B cell (primary cell): Measurements from ENCODE around the gene PDLIM7. TPM values are rescaled to one million over a fixed set of nuclear protein-coding genes. Genes with fewer than 3 reads are reported as not detected.
A peak's percentile ranks its signal among the peaks of the same experiment; 100 is the strongest.

Experiments used
- ATAC-seq: fragments of 200-7000 bp; cut with Tn5 transposase; one replicate; pipeline ENCODE4 v1.10.0; 2021; ENCODE audit warnings: low read depth, mild to moderate bottlenecking, moderate number of reproducible peaks, moderate library complexity
- CTCF ChIA-PET: fragments of 350-600 bp; sonication (Branson Sonifier 250); formaldehyde crosslinking; loops from one replicate; lab custom pipeline; 2021; ENCODE audit warnings: antibody characterized with exemption, inconsistent platforms; lab: Charles Lee
- POLR2A ChIA-PET: fragments of 350-600 bp; sonication (Branson Sonifier 250); formaldehyde crosslinking; loops from one replicate; lab custom pipeline; 2021; ENCODE audit warnings: antibody characterized with exemption; lab: Charles Lee
- DNase-seq: peaks from one replicate; pipeline ENCODE4 v3.0.0; 2013
- H2AFZ ChIP-seq: 2 replicates; pipeline ENCODE4 v1.6.1; 2012; ENCODE audit warnings: mild to moderate bottlenecking, low read depth, low read length; ENCODE audit not compliant: insufficient read depth, poor library complexity, severe bottlenecking
- H3K27ac ChIP-seq, 2 donors: 1 replicate in 1 of 2; 2 replicates in 1 of 2; pipeline ENCODE4 v1.5.1; 2012 to 2013; ENCODE audit warnings: low read length in 2 of 2, mild to moderate bottlenecking in 2 of 2, moderate library complexity in 1 of 2
- H3K27me3 ChIP-seq, 4 experiments: fragments of 200-600 bp in 1 of 4; sonication (generic) in 1 of 4; replicated peaks in 1 of 4; 1 replicate in 2 of 4; 2 replicates in 2 of 4; pipeline versions ENCODE4 v1.6.1 to v1.7.0; 2013 to 2016; ENCODE audit warnings: low read length in 3 of 4, mild to moderate bottlenecking in 2 of 4, mixed read lengths in 1 of 4, moderate library complexity in 1 of 4; ENCODE audit not compliant: insufficient read depth in 4 of 4, control insufficient read depth in 3 of 4; ENCODE audit errors: control extremely low read depth in 1 of 4
- H3K36me3 ChIP-seq, 2 experiments: replicated peaks in 1 of 2; 1 replicate in 1 of 2; 2 replicates in 1 of 2; pipeline versions ENCODE4 v1.6.1 to v1.7.1; 2013; ENCODE audit warnings: low read length in 1 of 2; ENCODE audit not compliant: insufficient read depth in 2 of 2, control insufficient read depth in 1 of 2; ENCODE audit errors: control extremely low read depth in 1 of 2, extremely low read depth in 1 of 2
- H3K4me1 ChIP-seq, 2 donors: fragments of 200-600 bp in 1 of 2; sonication (generic) in 1 of 2; 1 replicate in 1 of 2; 2 replicates in 1 of 2; pipeline versions ENCODE4 v1.5.1 to v1.6.1; 2013 to 2017; ENCODE audit warnings: low read length in 2 of 2; ENCODE audit not compliant: control insufficient read depth in 2 of 2, insufficient read depth in 2 of 2
- H3K4me2 ChIP-seq: replicated peaks from 2 replicates; pipeline ENCODE3; 2012; ENCODE audit warnings: mild to moderate bottlenecking, low read depth, low read length; ENCODE audit not compliant: poor library complexity, severe bottlenecking
- H3K4me3 ChIP-seq, 5 experiments: fragments of 200-600 bp in 1 of 5; sonication (generic) in 1 of 5; 1 replicate in 3 of 5; 2 replicates in 2 of 5; pipeline versions ENCODE4 v1.5.1 to v1.7.0; 2011 to 2016; ENCODE audit warnings: low read length in 4 of 5, mild to moderate bottlenecking in 4 of 5, low read depth in 2 of 5, control low read depth in 1 of 5, moderate library complexity in 1 of 5; ENCODE audit not compliant: insufficient read depth in 1 of 5; ENCODE audit errors: control extremely low read depth in 1 of 5, extremely low read depth in 1 of 5
- H3K79me2 ChIP-seq: fragments of 200-600 bp; sonication (generic); one replicate; pipeline ENCODE4 v1.6.0; 2016; ENCODE audit warnings: low read length; ENCODE audit not compliant: control insufficient read depth, insufficient read depth
- H3K9ac ChIP-seq: fragments of 200-600 bp; sonication (generic); 2 replicates; pipeline ENCODE4 v1.6.1; 2017; ENCODE audit warnings: mild to moderate bottlenecking, low read length, moderate library complexity
- H3K9me3 ChIP-seq, 3 donors: one replicate each; pipeline versions ENCODE4 v1.6.1 to v1.7.1; 2013; ENCODE audit warnings: low read length in 2 of 3; ENCODE audit not compliant: control insufficient read depth in 2 of 3, insufficient read depth in 1 of 3; ENCODE audit errors: control extremely low read depth in 1 of 3
- H4K20me1 ChIP-seq: 2 replicates; pipeline ENCODE4 v1.6.0; 2012; ENCODE audit warnings: mild to moderate bottlenecking, low read length; ENCODE audit not compliant: insufficient read depth, control insufficient read depth, poor library complexity, severe bottlenecking
- H3K27ac Mint-ChIP-seq: one replicate; pipeline ENCODE4 v1.8.0; 2021; ENCODE audit warnings: mixed read lengths
- H3K27me3 Mint-ChIP-seq: one replicate; pipeline ENCODE4 v1.8.0; 2021; ENCODE audit warnings: mixed read lengths
- H3K4me1 Mint-ChIP-seq: one replicate; pipeline ENCODE4 v1.8.0; 2021; ENCODE audit warnings: mixed read lengths
- H3K4me3 Mint-ChIP-seq: one replicate; pipeline ENCODE4 v1.8.0; 2021; ENCODE audit warnings: mixed read lengths
- H3K9me3 Mint-ChIP-seq: one replicate; pipeline ENCODE4 v1.8.0; 2022; ENCODE audit warnings: mixed read lengths; ENCODE audit not compliant: insufficient read depth
- EZH2 ChIP-seq: IDR thresholded peaks from 2 replicates; pipeline ENCODE4 v1.6.1; 2012; ENCODE audit warnings: borderline replicate concordance, low read depth, mild to moderate bottlenecking, moderate library complexity, low read length; ENCODE audit not compliant: insufficient read depth, poor library complexity, severe bottlenecking
- WGBS: methylation state at CpG from one replicate; pipeline ENCODE4 v1.1.5; 2013; ENCODE audit warnings: missing lambda C conversion rate; ENCODE audit not compliant: insufficient coverage; 5-methylcytosine and 5-hydroxymethylcytosine counted together
- intact Hi-C: fragments of 100-400 bp; cut with micrococcal nuclease; formaldehyde crosslinking; loops from one replicate; pipeline ENCODE4 v1.10.0; 2022
- polyA plus RNA-seq: library from polyadenylated mRNA; depleted of rRNA; stranded (reverse); fragments of >200 nt; gene quantifications from 2 replicates; pipeline ENCODE4 v1.2.3, GENCODE V29; 2012
- total RNA-seq, 2 donors: library from RNA; stranded (reverse); fragments of 120-200 nt in 1 of 2; gene quantifications; 1 replicate in 1 of 2; 2 replicates in 1 of 2; pipeline versions ENCODE4 v1.2.3 to v1.2.4, GENCODE V29; 2013 to 2022
- TF ChIP-seq, protein P1 (sequence below): fragments of 200-600 bp; IDR thresholded peaks from one replicate; pipeline ENCODE4 v1.8.0; 2022; ENCODE audit warnings: antibody characterized with exemption, mild to moderate bottlenecking

The PDLIM7 gene
- total and polyA plus RNA-seq, 2 donors (not counting 1 experiment from before 2014, with no cell fraction given) = 23.9 to 25.8 TPM

DNA sequence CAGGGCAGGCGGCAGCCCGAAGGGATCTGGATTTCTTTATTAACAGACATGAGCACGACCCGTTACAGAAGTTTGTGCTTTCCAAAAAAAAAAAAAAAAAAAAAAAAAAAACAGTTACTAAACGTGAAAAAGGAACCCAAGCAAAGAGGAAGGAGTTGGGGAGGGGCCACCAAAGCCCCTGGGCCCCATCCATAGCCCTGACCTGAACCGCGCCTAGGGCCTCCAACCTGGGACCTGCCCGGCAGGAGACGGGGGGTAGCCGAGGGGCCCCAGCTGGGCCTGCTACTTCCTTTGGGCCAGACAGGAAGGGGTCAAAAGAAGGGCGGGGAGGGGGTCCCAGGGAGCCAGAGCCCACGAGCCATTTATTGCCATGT lies 40.8 kb downstream of the PDLIM7 start:
- Histone ChIP-seq H3K4me3 (no peak overlapping the region), H3K9ac (no peak overlapping the region), H3K36me3 (no peaks in the 10 kb centered on the region), H2AFZ (no peak overlapping the region), H3K27me3 (no peaks in the 10 kb centered on the region), H3K79me2 (peaks cover 17% of the 10 kb centered on the region), H3K27ac (no peak overlapping the region), H3K4me2 (peak overlapping the region; percentile 99), H3K4me1 (peaks cover 17 to 31% of the 10 kb centered on the region in 2 donors), H4K20me1 (peaks cover 30% of the 10 kb centered on the region), H3K9me3 (peaks cover 0 to 4% (median 0%) of the 10 kb centered on the region in 3 donors)
- H3K9me3 Mint-ChIP-seq = no peaks in the 10 kb centered on the region
- no peak for TF ChIP-seq EZH2
- TF ChIP-seq, protein P1, sequence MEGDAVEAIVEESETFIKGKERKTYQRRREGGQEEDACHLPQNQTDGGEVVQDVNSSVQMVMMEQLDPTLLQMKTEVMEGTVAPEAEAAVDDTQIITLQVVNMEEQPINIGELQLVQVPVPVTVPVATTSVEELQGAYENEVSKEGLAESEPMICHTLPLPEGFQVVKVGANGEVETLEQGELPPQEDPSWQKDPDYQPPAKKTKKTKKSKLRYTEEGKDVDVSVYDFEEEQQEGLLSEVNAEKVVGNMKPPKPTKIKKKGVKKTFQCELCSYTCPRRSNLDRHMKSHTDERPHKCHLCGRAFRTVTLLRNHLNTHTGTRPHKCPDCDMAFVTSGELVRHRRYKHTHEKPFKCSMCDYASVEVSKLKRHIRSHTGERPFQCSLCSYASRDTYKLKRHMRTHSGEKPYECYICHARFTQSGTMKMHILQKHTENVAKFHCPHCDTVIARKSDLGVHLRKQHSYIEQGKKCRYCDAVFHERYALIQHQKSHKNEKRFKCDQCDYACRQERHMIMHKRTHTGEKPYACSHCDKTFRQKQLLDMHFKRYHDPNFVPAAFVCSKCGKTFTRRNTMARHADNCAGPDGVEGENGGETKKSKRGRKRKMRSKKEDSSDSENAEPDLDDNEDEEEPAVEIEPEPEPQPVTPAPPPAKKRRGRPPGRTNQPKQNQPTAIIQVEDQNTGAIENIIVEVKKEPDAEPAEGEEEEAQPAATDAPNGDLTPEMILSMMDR = peak; percentile 56
- WGBS = 30% methylated on average over 7 of the region's 12 CpGs
- intact Hi-C loops = loop anchor here (2.0 kb wide), 1 partner anchor 144 kb away; no protein-coding TSS in a partner anchor
- DNase-seq (no peak), ATAC-seq (no peak)
- H3K4me3 Mint-ChIP-seq = peak overlapping the region; percentile 93
- H3K27ac Mint-ChIP-seq = no peak overlapping the region
- H3K4me1 Mint-ChIP-seq = peaks cover 27% of the 10 kb centered on the region
- ChIA-PET CTCF (interaction anchor here (0.9 to 21.3 kb wide), 15 partner anchors 9 to 137 kb away, joined by 3 to 628 read pairs (median 7); partner anchors contain the start of genes DBN1, DOK3, F12 and GRK6), POLR2A (interaction anchor here (0.7 to 6.7 kb wide), 4 partner anchors 25 to 138 kb away, joined by 3 to 87 read pairs (median 6); no protein-coding TSS in a partner anchor)
- no peaks in the 10 kb centered on the region for H3K27me3 Mint-ChIP-seq
